GM12878 (cell line): ENCODE measurements around the gene TMBIM6.

Experiments used
- EZH2 ChIP-seq: IDR thresholded peaks from 2 replicates; pipeline ENCODE4 v1.6.1; 2012; ENCODE audit warnings: low read depth, mild to moderate bottlenecking, control low read depth, inconsistent platforms, low read length, borderline replicate concordance; ENCODE audit not compliant: control insufficient read depth
- JUND ChIP-seq: IDR thresholded peaks from 2 replicates; pipeline ENCODE4 v1.6.1; 2012; ENCODE audit warnings: low read depth, mild to moderate bottlenecking, low read length, improper control_type of control experiment, moderate library complexity
- KAT2A ChIP-seq: conservative IDR thresholded peaks from 2 replicates; pipeline ENCODE4 v1.6.1; 2011; ENCODE audit warnings: low read depth, low read length; ENCODE audit not compliant: control insufficient read depth
- NR2C2 ChIP-seq: IDR thresholded peaks from 2 replicates; pipeline ENCODE4 v1.6.1; 2011; ENCODE audit warnings: borderline replicate concordance, low read depth; ENCODE audit not compliant: control insufficient read depth, insufficient read length
- POLR2AphosphoS2 ChIP-seq: IDR thresholded peaks from 2 replicates; pipeline ENCODE4 v1.6.1; 2011; ENCODE audit warnings: low read depth, mild to moderate bottlenecking, low read length, improper control_type of control experiment, moderate library complexity
- RELA ChIP-seq: fragments of 450-650 bp; IDR thresholded peaks from 2 replicates; pipeline ENCODE4 v1.8.0; 2014; ENCODE audit warnings: borderline replicate concordance; ENCODE audit not compliant: partially characterized antibody
- TF ChIP-seq, protein P1 (sequence below), 3 experiments: IDR thresholded peaks in 2 of 3; conservative IDR thresholded peaks in 1 of 3; 2 replicates each; pipeline ENCODE4 v1.5.1; 2011; ENCODE audit warnings: low read depth in 3 of 3, low read length in 3 of 3, mild to moderate bottlenecking in 3 of 3, control low read depth in 2 of 3, moderate library complexity in 2 of 3, inconsistent platforms in 1 of 3, mixed read lengths in 1 of 3; ENCODE audit not compliant: control insufficient read depth in 2 of 3, insufficient read depth in 1 of 3; ENCODE audit errors: extremely low read depth in 1 of 3

DNA sequence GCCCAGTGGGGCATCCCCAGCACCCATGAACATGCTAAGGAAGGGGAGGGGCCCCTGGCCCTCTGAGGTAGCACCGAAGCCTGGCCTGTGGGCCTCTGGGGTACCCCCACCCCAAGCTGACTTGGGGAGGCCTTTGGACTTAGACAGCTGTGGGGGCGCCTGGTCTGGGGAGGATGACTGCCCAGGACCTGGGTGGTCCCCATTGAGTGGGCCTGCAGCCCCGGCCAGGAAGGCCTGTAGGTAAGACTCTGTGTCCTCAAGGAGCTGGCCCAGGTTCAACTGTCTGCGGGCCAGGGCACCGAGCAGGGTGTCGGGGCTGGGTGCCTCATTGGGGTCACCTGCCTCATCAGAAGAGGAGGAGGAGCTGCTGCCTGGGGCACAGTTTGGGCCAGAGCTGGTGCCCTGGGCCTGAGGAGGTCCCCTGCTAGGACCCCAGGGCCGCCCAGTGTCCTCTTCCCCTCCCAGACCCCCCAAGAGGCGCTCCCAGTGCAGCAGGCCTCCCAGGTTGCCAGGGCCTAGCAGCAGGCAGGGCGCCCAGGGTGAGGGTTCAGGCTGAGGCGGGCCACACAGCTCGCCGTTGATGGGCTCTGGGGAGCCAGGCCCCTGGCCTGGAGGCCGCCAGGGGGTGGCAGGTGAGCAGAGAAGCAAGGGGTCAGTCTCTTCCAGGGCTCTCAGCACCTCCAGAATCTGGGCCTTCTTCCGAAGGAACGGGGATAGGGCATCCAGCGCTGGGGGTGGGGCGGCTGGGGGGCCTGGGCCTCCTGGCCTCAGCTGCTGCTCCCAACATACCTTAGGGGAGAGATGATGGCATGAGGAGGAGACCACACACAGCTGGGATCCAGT, 55.5 kb downstream of the TMBIM6 start:
- TF ChIP-seq NR2C2 (no peak), KAT2A (no peak), RELA (no peak), JUND (no peak), POLR2AphosphoS2 (no peak), EZH2 (no peak)
- TF ChIP-seq, protein P1, sequence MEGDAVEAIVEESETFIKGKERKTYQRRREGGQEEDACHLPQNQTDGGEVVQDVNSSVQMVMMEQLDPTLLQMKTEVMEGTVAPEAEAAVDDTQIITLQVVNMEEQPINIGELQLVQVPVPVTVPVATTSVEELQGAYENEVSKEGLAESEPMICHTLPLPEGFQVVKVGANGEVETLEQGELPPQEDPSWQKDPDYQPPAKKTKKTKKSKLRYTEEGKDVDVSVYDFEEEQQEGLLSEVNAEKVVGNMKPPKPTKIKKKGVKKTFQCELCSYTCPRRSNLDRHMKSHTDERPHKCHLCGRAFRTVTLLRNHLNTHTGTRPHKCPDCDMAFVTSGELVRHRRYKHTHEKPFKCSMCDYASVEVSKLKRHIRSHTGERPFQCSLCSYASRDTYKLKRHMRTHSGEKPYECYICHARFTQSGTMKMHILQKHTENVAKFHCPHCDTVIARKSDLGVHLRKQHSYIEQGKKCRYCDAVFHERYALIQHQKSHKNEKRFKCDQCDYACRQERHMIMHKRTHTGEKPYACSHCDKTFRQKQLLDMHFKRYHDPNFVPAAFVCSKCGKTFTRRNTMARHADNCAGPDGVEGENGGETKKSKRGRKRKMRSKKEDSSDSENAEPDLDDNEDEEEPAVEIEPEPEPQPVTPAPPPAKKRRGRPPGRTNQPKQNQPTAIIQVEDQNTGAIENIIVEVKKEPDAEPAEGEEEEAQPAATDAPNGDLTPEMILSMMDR (IDR thresholded peaks at IDR 0.05 in 2 of 3, conservative IDR thresholded peaks at IDR 0.05 in 1 of 3; ENCODE audit: control insufficient read depth in 2 of 3, extremely low read depth in 1 of 3, insufficient read depth in 1 of 3, low read depth in 3 of 3, low read length in 3 of 3): no peak
